Muscle layer of colon (tissue), 2 donors: Measurements from ENCODE around the gene CCDC24.
A peak's percentile ranks its signal among the peaks of the same experiment; 100 is the strongest.

Experiments
- H3K27ac ChIP-seq: one replicate; pipeline ENCODE4 v1.7.0; 2013; ENCODE audit warnings: low read depth, mild to moderate bottlenecking, low read length, moderate library complexity
- H3K27me3 ChIP-seq, 2 donors: one replicate each; pipeline ENCODE4 v1.7.0; 2013; ENCODE audit warnings: low read length in 2 of 2, mild to moderate bottlenecking in 2 of 2; ENCODE audit not compliant: insufficient read depth in 2 of 2, control insufficient read depth in 1 of 2
- H3K36me3 ChIP-seq: one replicate; pipeline ENCODE4 v1.7.0; 2013; ENCODE audit warnings: mild to moderate bottlenecking, low read length; ENCODE audit not compliant: insufficient read depth
- H3K4me1 ChIP-seq: one replicate; pipeline ENCODE4 v1.7.0; 2013; ENCODE audit warnings: mild to moderate bottlenecking, low read length; ENCODE audit not compliant: insufficient read depth
- H3K4me3 ChIP-seq, 2 donors: one replicate each; pipeline ENCODE4 v1.7.0; 2013; ENCODE audit warnings: low read length in 2 of 2, low read depth in 1 of 2, mild to moderate bottlenecking in 1 of 2, moderate library complexity in 1 of 2
- H3K9ac ChIP-seq: one replicate; pipeline ENCODE4 v1.7.0; 2013; ENCODE audit warnings: low read length
- H3K9me3 ChIP-seq: one replicate; pipeline ENCODE4 v1.7.0; 2013; ENCODE audit warnings: mild to moderate bottlenecking, low read length
- donor health status: abdominal sarcoma.
- donor health status: Adenocarcinoma of cecum.

Gene CCDC24

GRCh38 chr1:43982808-43983207 is 8.6 kb upstream of the CCDC24 start:
- Histone ChIP-seq H3K4me3 (no peak overlapping the region), H3K9me3 (no peaks in the 10 kb centered on the region), H3K27me3 (no peaks in the 10 kb centered on the region), H3K27ac (no peak overlapping the region), H3K36me3 (peaks cover 14% of the 10 kb centered on the region), H3K4me1 (peaks cover 22% of the 10 kb centered on the region), H3K9ac (no peak overlapping the region)

GRCh38 chr1:43983253-43983899 is 8.0 kb upstream of the CCDC24 start:
- H3K4me1 ChIP-seq = peaks cover 16% of the 10 kb centered on the region
- H3K27me3 ChIP-seq = no peaks in the 10 kb centered on the region
- no peak overlapping the region for H3K27ac ChIP-seq
- H3K9me3 ChIP-seq = no peaks in the 10 kb centered on the region
- no peak overlapping the region for H3K9ac ChIP-seq
- no peak overlapping the region for H3K4me3 ChIP-seq
- H3K36me3 ChIP-seq = peaks cover 8% of the 10 kb centered on the region

GRCh38 chr1:43984855-43985254 is 6.5 kb upstream of the CCDC24 start:
- H3K9ac ChIP-seq = no peak overlapping the region
- peaks cover 8% of the 10 kb centered on the region for H3K36me3 ChIP-seq
- H3K27me3 ChIP-seq = no peaks in the 10 kb centered on the region
- no peak overlapping the region for H3K4me3 ChIP-seq
- no peaks in the 10 kb centered on the region for H3K9me3 ChIP-seq
- no peak overlapping the region for H3K27ac ChIP-seq
- H3K4me1 ChIP-seq = peaks cover 11% of the 10 kb centered on the region

GRCh38 chr1:43985984-43986595 is 5.3 kb upstream of the CCDC24 start:
- Histone ChIP-seq H3K27me3 (no peaks in the 10 kb centered on the region), H3K4me3 (no peak overlapping the region), H3K4me1 (peaks cover 9% of the 10 kb centered on the region), H3K27ac (no peak overlapping the region), H3K36me3 (peaks cover 8% of the 10 kb centered on the region), H3K9me3 (no peaks in the 10 kb centered on the region), H3K9ac (no peak overlapping the region)

GRCh38 chr1:43986712-43987111 is 4.7 kb upstream of the CCDC24 start:
- H3K9ac ChIP-seq = no peak overlapping the region
- peaks cover 8% of the 10 kb centered on the region for H3K36me3 ChIP-seq
- no peaks in the 10 kb centered on the region for H3K27me3 ChIP-seq
- H3K9me3 ChIP-seq = no peaks in the 10 kb centered on the region
- no peak overlapping the region for H3K27ac ChIP-seq
- peaks cover 11% of the 10 kb centered on the region for H3K4me1 ChIP-seq
- no peak overlapping the region for H3K4me3 ChIP-seq

GRCh38 chr1:43987159-43987902 is 4.1 kb upstream of the CCDC24 start:
- H3K36me3 ChIP-seq = peaks cover 8% of the 10 kb centered on the region
- no peaks in the 10 kb centered on the region for H3K27me3 ChIP-seq
- no peak overlapping the region for H3K4me3 ChIP-seq
- H3K9me3 ChIP-seq = no peaks in the 10 kb centered on the region
- H3K4me1 ChIP-seq = peaks cover 15% of the 10 kb centered on the region
- no peak overlapping the region for H3K9ac ChIP-seq
- no peak overlapping the region for H3K27ac ChIP-seq

GRCh38 chr1:43990271-43991199 is 864 bp upstream of the CCDC24 start:
- Histone ChIP-seq H3K27me3 (no peaks in the 10 kb centered on the region), H3K9me3 (no peaks in the 10 kb centered on the region), H3K36me3 (peaks cover 6% of the 10 kb centered on the region), H3K4me1 (peaks cover 16% of the 10 kb centered on the region), H3K27ac (peak overlapping the region; percentile 75), H3K9ac (peak overlapping the region; percentile 57), H3K4me3 (peak overlapping the region; percentile 63 to 79)

- H3K27me3 ChIP-seq = no peaks in the 10 kb centered on the region
- peak overlapping the region; percentile 57 for H3K9ac ChIP-seq
These were observed 261 bp upstream of the CCDC24 start for GRCh38 chr1:43991200-43991475.

GRCh38 chr1:43992232-43992995 is 1.0 kb downstream of the CCDC24 start:
- H3K4me1 ChIP-seq = peaks cover 16% of the 10 kb centered on the region
- H3K9ac ChIP-seq = peak overlapping the region; percentile 57
- peak overlapping the region; percentile 63 to 79 for H3K4me3 ChIP-seq
- H3K36me3 ChIP-seq = no peaks in the 10 kb centered on the region
- H3K27me3 ChIP-seq = no peaks in the 10 kb centered on the region
- peak overlapping the region; percentile 75 for H3K27ac ChIP-seq
- H3K9me3 ChIP-seq = no peaks in the 10 kb centered on the region

More at GRCh38 chr1:43991200-43991475, 261 bp upstream of the CCDC24 start:
- H3K27ac ChIP-seq = peak overlapping the region; percentile 75
- H3K4me1 ChIP-seq = peaks cover 16% of the 10 kb centered on the region
- peak overlapping the region; percentile 63 to 79 for H3K4me3 ChIP-seq
- H3K9me3 ChIP-seq = no peaks in the 10 kb centered on the region
- H3K36me3 ChIP-seq = peaks cover under 1% of the 10 kb centered on the region

GRCh38 chr1:43993206-43993914 is 2.0 kb downstream of the CCDC24 start:
- Histone ChIP-seq H3K4me1 (peaks cover 16% of the 10 kb centered on the region), H3K27me3 (no peaks in the 10 kb centered on the region), H3K4me3 (no peak overlapping the region), H3K9ac (no peak overlapping the region), H3K36me3 (no peaks in the 10 kb centered on the region), H3K27ac (no peak overlapping the region), H3K9me3 (no peaks in the 10 kb centered on the region)
